Liver (tissue), 9 donors: ENCODE data around the gene PELI2. TPM values are rescaled to one million over a fixed set of nuclear protein-coding genes. Genes with fewer than 3 reads are reported as not detected.

Experiments
- DNase-seq: peaks from one replicate; pipeline ENCODE4 v3.0.0-alpha.2; 2017; ENCODE audit warnings: low spot score
- H3K27ac ChIP-seq, 2 donors: one replicate each; pipeline ENCODE4 v1.7.0; 2013; ENCODE audit warnings: inconsistent platforms in 2 of 2, low read length in 2 of 2, control low read depth in 1 of 2, low read depth in 1 of 2, mild to moderate bottlenecking in 1 of 2
- H3K27me3 ChIP-seq, 4 donors: one replicate each; pipeline versions ENCODE4 v1.6.1 to v1.7.0; 2013; ENCODE audit warnings: low read length in 3 of 4, inconsistent platforms in 1 of 4, mild to moderate bottlenecking in 1 of 4, moderate library complexity in 1 of 4; ENCODE audit not compliant: control insufficient read depth in 4 of 4, insufficient read depth in 4 of 4
- H3K36me3 ChIP-seq, 4 donors: one replicate each; pipeline versions ENCODE4 v1.6.1 to v1.7.0; 2013; ENCODE audit warnings: low read length in 3 of 4, mild to moderate bottlenecking in 3 of 4, low read depth in 1 of 4, moderate library complexity in 1 of 4; ENCODE audit not compliant: control insufficient read depth in 4 of 4, insufficient read depth in 3 of 4
- H3K4me1 ChIP-seq, 4 donors: one replicate each; pipeline versions ENCODE4 v1.6.1 to v1.7.0; 2013; ENCODE audit warnings: low read length in 3 of 4, mild to moderate bottlenecking in 3 of 4, moderate library complexity in 1 of 4; ENCODE audit not compliant: control insufficient read depth in 4 of 4, insufficient read depth in 4 of 4
- H3K4me3 ChIP-seq, 3 donors: one replicate each; pipeline versions ENCODE4 v1.6.1 to v1.7.0; 2013; ENCODE audit warnings: low read length in 3 of 3, control low read depth in 1 of 3, low read depth in 1 of 3, mild to moderate bottlenecking in 1 of 3
- H3K9ac ChIP-seq, 2 donors: one replicate each; pipeline ENCODE4 v1.7.0; 2013; ENCODE audit warnings: low read length in 2 of 2, mild to moderate bottlenecking in 2 of 2, moderate library complexity in 2 of 2, control low read depth in 1 of 2, low read depth in 1 of 2
- H3K9me3 ChIP-seq, 4 donors: one replicate each; pipeline versions ENCODE4 v1.6.1 to v1.7.0; 2013; ENCODE audit warnings: low read length in 3 of 4; ENCODE audit not compliant: control insufficient read depth in 4 of 4
- EGR1 ChIP-seq, 2 donors: IDR thresholded peaks; 2 replicates each; pipeline ENCODE4 v1.6.1; 2016 to 2018; ENCODE audit warnings: antibody characterized with exemption in 2 of 2, low read depth in 2 of 2
- FOXA1 ChIP-seq: IDR thresholded peaks from 2 replicates; pipeline ENCODE4 v1.6.1; 2016; ENCODE audit warnings: antibody characterized with exemption
- FOXA2 ChIP-seq: IDR thresholded peaks from 2 replicates; pipeline ENCODE4 v1.6.1; 2016; ENCODE audit warnings: antibody characterized with exemption
- GABPA ChIP-seq, 2 donors: IDR thresholded peaks in 1 of 2; conservative IDR thresholded peaks in 1 of 2; 2 replicates each; pipeline ENCODE4 v1.6.1; 2016; ENCODE audit warnings: antibody characterized with exemption in 2 of 2, mild to moderate bottlenecking in 1 of 2, moderate library complexity in 1 of 2
- HNF4G ChIP-seq: IDR thresholded peaks from 2 replicates; pipeline ENCODE4 v1.6.1; 2016; ENCODE audit warnings: antibody characterized with exemption
- JUND ChIP-seq, 2 donors: IDR thresholded peaks; 2 replicates each; pipeline ENCODE4 v1.6.1; 2016; ENCODE audit warnings: antibody characterized with exemption in 2 of 2
- NR2F2 ChIP-seq: IDR thresholded peaks from 2 replicates; pipeline ENCODE4 v1.6.1; 2016; ENCODE audit warnings: antibody characterized with exemption
- RAD21 ChIP-seq, 2 donors: IDR thresholded peaks; 2 replicates each; pipeline ENCODE4 v1.6.1; 2016; ENCODE audit warnings: antibody characterized with exemption in 2 of 2, mild to moderate bottlenecking in 2 of 2
- RXRA ChIP-seq, 2 donors: IDR thresholded peaks; 2 replicates each; pipeline ENCODE4 v1.6.1; 2017 to 2018; ENCODE audit warnings: antibody characterized with exemption in 2 of 2, mild to moderate bottlenecking in 1 of 2
- SP1 ChIP-seq: IDR thresholded peaks from 2 replicates; pipeline ENCODE4 v1.6.1; 2018; ENCODE audit warnings: antibody characterized with exemption, mild to moderate bottlenecking
- TAF1 ChIP-seq: conservative IDR thresholded peaks from 2 replicates; pipeline ENCODE4 v1.6.1; 2016; ENCODE audit warnings: antibody characterized with exemption, mild to moderate bottlenecking
- YY1 ChIP-seq: IDR thresholded peaks from 2 replicates; pipeline ENCODE4 v1.6.1; 2016; ENCODE audit warnings: antibody characterized with exemption, mild to moderate bottlenecking
- WGBS: extraction: QIAGEN DNeasy Blood & Tissue Kit; methylation state at CpG from one replicate; pipeline ENCODE4 v1.1.7; 2013; 5-methylcytosine and 5-hydroxymethylcytosine counted together
- polyA plus RNA-seq, 2 donors: library from polyadenylated mRNA; stranded (reverse) in 1 of 2; unstranded in 1 of 2; fragments of 200-250 nt in 1 of 2; fragments of >200 nt in 1 of 2; fragmentation: Nextera tagmentation in 1 of 2; extraction: Ambion mirVana in 1 of 2; gene quantifications; one replicate each; pipeline versions ENCODE4 v1.2.1 to v1.2.3, GENCODE V29; 2013 to 2015
- total RNA-seq, 2 donors: library from RNA; depleted of rRNA; stranded (reverse); fragments of >200 nt; gene quantifications; one replicate each; pipeline ENCODE4 v1.2.3, GENCODE V29; 2014
- TF ChIP-seq, protein P1 (sequence below): IDR thresholded peaks from 2 replicates; pipeline ENCODE4 v1.6.1; 2016; ENCODE audit warnings: antibody characterized with exemption
- TF ChIP-seq, protein P2 (sequence below): IDR thresholded peaks from 2 replicates; pipeline ENCODE4 v1.6.1; 2016; ENCODE audit warnings: antibody characterized with exemption
- TF ChIP-seq, protein P3 (sequence below): IDR thresholded peaks from 2 replicates; pipeline ENCODE4 v1.6.1; 2016; ENCODE audit warnings: antibody characterized with exemption
- TF ChIP-seq, protein P4 (sequence below): fragments of 150-350 bp; IDR thresholded peaks from 2 replicates; pipeline ENCODE4 v1.5.1; 2017; ENCODE audit warnings: improper control_type of control experiment, low read depth, low read length; ENCODE audit not compliant: missing input control
- donor health status: healthy.
- donor health status: healthy.
- donor health status: healthy.
- donor health status: healthy.
- donor health status: healthy.

PELI2 gene
- total and polyA plus RNA-seq, 4 donors: 0.68 to 2.9 (median 1.2) TPM

DNA sequence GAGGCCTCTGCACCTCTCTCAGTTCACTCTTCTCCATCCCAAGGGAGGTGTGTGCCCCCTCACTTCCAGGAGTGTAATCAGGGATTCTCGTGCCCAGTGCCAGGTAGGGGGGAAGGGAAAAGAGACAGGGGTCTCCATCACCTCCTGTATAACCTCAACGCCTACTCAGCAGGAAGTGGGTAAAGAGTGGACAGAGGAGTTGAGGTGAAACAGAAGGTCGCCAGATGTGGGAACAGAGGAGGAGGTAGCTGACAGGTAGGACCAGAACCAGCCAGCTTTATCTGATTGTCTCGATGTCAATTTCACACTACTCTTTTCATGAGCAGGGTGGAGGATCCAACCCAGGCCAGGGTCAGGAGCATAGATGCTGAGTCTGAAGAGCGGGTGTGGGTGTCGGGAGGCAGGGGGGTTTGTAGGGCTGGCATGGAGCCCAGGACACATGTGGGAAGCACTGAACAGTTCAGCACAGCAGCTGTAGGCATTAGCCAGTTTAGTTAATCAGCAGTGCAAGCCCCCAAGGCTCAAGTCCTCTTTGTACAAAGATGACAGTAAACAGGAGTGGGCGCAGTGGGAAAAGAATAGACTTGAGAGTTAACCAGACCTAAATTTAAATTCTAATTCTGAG, 213.5 kb downstream of the PELI2 start:
- Histone ChIP-seq H3K4me1 (peaks cover 0 to 4% (median 0%) of the 10 kb centered on the region in 4 donors), H3K27me3 (no peaks in the 10 kb centered on the region), H3K36me3 (no peaks in the 10 kb centered on the region), H3K9ac (no peak overlapping the region), H3K4me3 (no peak overlapping the region), H3K9me3 (no peaks in the 10 kb centered on the region), H3K27ac (no peak overlapping the region)
- WGBS: 90% methylated on average over 7 of the region's 7 CpGs
- TF ChIP-seq, protein P1, sequence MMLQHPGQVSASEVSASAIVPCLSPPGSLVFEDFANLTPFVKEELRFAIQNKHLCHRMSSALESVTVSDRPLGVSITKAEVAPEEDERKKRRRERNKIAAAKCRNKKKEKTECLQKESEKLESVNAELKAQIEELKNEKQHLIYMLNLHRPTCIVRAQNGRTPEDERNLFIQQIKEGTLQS: no peak
- no peak for TF ChIP-seq TAF1
- no peak for TF ChIP-seq FOXA2
- TF ChIP-seq, protein P2, sequence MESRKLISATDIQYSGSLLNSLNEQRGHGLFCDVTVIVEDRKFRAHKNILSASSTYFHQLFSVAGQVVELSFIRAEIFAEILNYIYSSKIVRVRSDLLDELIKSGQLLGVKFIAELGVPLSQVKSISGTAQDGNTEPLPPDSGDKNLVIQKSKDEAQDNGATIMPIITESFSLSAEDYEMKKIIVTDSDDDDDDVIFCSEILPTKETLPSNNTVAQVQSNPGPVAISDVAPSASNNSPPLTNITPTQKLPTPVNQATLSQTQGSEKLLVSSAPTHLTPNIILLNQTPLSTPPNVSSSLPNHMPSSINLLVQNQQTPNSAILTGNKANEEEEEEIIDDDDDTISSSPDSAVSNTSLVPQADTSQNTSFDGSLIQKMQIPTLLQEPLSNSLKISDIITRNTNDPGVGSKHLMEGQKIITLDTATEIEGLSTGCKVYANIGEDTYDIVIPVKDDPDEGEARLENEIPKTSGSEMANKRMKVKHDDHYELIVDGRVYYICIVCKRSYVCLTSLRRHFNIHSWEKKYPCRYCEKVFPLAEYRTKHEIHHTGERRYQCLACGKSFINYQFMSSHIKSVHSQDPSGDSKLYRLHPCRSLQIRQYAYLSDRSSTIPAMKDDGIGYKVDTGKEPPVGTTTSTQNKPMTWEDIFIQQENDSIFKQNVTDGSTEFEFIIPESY: no peak
- no peak for DNase-seq

DNA sequence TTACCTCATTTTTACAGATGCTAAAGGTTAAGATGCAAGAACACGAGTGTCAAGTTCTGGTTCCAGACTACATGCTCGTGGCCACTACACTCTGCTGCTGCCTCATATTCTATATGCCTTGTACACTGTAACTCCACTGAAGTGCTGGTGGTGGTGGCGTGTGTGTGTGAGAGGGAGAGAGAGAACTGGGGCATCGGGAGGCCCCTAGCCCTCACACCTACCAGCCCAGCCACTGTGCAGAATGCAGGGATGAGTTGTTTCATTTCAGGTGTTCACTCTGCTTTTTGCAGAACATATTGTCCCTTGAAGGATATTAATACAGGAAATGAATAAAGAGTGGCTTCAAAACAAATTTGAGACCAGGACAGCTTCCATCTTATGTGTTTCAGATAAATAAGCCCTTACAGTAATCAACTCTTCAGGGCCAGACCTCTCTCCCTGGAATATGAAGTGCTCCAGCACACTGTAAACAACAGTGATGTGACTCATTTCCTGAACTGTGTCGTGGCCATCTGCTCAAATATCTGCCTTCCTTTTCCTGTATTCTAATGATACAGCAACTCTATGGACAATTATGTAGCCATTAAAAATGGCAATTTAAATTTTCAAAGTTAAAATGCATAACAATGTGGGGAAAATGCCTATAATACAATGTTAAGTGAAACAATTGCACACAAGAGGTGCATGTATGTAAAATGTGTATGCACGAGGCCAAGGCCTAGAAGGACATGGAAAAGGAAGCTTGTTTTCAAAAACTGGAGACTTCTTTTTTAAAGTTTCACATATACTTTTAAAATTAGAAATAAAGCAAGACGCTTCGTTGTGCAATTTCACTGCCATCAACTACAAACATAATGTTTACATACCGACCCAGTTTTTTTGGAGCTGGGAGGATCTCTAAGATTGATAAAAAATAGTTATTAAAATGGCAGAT, 215.4 kb downstream of the PELI2 start:
- TF ChIP-seq, protein P3, sequence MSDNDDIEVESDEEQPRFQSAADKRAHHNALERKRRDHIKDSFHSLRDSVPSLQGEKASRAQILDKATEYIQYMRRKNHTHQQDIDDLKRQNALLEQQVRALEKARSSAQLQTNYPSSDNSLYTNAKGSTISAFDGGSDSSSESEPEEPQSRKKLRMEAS: peak; percentile 20
- TF ChIP-seq GABPA (IDR thresholded peaks at IDR 0.05 in 1 of 2, conservative IDR thresholded peaks at IDR 0.05 in 1 of 2) (peak in 1 of 2 donors; percentile 8), RAD21 (IDR thresholded peaks at IDR 0.05) (peak in 1 of 2 donors; percentile 13), JUND (IDR thresholded peaks at IDR 0.05) (peak in 1 of 2 donors; percentile 52), YY1 (peak; percentile 47)
- TF ChIP-seq, protein P2: no peak
- no peak for DNase-seq
- Histone ChIP-seq H3K27me3 (no peaks in the 10 kb centered on the region), H3K9ac (no peak overlapping the region), H3K27ac (peak overlapping the region in 1 of 2 donors; percentile 22), H3K36me3 (no peaks in the 10 kb centered on the region), H3K9me3 (no peaks in the 10 kb centered on the region), H3K4me1 (peaks cover 0 to 4% (median 0%) of the 10 kb centered on the region in 4 donors), H3K4me3 (no peak overlapping the region)
- WGBS: 66% methylated on average over 9 of the region's 9 CpGs

DNA sequence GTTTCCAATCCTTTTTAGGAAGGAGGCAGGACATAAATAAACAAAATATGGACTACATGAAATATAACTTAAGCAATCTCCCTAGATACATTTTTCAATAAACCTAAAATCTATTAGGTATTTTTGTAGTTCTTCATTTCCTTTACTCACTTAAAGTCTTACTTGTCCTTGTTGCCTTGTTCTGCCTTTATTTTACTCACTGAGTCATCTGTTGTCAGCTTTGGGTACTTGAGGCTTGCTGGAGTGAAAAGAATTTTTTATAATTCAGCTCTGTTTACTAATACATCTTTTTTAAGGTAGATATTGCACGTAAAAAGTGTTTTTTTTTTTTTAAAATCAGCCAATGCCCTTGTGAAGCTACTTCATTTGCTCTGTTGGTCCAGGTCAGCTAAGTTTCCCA, 216.2 kb downstream of the PELI2 start:
- Histone ChIP-seq H3K9ac (no peak overlapping the region), H3K4me1 (peaks cover 0 to 4% (median 0%) of the 10 kb centered on the region in 4 donors), H3K27me3 (no peaks in the 10 kb centered on the region), H3K9me3 (no peaks in the 10 kb centered on the region), H3K36me3 (no peaks in the 10 kb centered on the region), H3K27ac (no peak overlapping the region), H3K4me3 (no peak overlapping the region)
- no peak for DNase-seq
- 67% methylated on average over 1 of the region's 1 CpG for WGBS
- TF ChIP-seq FOXA1: no peak
- TF ChIP-seq HNF4G: no peak
- no peak for TF ChIP-seq NR2F2
- no peak for TF ChIP-seq YY1
- TF ChIP-seq TAF1: no peak
- TF ChIP-seq RAD21 (IDR thresholded peaks at IDR 0.05): no peak
- TF ChIP-seq, protein P2: no peak
- TF ChIP-seq, protein P4, sequence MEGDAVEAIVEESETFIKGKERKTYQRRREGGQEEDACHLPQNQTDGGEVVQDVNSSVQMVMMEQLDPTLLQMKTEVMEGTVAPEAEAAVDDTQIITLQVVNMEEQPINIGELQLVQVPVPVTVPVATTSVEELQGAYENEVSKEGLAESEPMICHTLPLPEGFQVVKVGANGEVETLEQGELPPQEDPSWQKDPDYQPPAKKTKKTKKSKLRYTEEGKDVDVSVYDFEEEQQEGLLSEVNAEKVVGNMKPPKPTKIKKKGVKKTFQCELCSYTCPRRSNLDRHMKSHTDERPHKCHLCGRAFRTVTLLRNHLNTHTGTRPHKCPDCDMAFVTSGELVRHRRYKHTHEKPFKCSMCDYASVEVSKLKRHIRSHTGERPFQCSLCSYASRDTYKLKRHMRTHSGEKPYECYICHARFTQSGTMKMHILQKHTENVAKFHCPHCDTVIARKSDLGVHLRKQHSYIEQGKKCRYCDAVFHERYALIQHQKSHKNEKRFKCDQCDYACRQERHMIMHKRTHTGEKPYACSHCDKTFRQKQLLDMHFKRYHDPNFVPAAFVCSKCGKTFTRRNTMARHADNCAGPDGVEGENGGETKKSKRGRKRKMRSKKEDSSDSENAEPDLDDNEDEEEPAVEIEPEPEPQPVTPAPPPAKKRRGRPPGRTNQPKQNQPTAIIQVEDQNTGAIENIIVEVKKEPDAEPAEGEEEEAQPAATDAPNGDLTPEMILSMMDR: no peak
- no peak for TF ChIP-seq GABPA (IDR thresholded peaks at IDR 0.05 in 1 of 2, conservative IDR thresholded peaks at IDR 0.05 in 1 of 2)
- no peak for TF ChIP-seq SP1
- no peak for TF ChIP-seq EGR1 (IDR thresholded peaks at IDR 0.05; ENCODE audit: low read depth in 2 of 2)
- no peak for TF ChIP-seq RXRA (IDR thresholded peaks at IDR 0.05)
- TF ChIP-seq, protein P3: no peak
